ENCODE data around the gene BTBD17. TPM values are rescaled to one million over a fixed set of nuclear protein-coding genes. Genes with fewer than 3 reads are reported as not detected.

Gene BTBD17
- total RNA-seq, 1 experiment from 2014 or later: 0.10 TPM

DNA sequence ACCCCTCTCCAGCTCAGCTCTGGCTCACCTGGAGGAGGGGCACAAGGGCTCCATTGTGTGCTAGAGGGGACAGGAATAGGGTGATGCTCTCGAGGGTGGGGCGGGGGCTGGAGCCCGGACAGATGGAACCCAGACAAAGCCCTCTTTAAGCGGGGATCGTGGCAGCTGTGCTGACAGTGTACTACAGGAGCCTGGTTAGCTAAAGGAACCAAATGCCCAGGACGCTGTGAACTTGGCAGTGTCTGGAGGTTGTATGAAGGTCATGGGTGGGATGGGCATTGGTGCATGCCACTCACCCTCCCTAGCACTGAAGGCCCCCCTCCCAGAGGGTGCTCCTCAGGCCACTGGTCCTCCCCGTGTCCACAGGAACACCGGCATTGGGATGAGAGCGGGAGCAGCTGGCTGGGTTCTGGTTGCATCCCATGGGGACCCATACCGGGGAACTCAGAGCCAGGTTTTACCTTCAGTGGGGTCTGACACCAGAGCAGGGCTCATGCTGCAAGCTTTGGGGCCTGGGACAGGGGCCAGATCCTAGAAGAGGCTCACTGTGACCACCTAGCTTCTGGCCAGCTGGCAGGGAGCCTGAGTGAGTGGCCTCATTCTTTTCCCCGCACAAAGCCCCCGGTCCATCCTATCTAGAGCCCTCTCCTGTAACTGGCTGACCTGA lies 23.7 kb downstream of the BTBD17 start:
- DNase-seq (ENCODE audit: low spot score): no peak

DNA sequence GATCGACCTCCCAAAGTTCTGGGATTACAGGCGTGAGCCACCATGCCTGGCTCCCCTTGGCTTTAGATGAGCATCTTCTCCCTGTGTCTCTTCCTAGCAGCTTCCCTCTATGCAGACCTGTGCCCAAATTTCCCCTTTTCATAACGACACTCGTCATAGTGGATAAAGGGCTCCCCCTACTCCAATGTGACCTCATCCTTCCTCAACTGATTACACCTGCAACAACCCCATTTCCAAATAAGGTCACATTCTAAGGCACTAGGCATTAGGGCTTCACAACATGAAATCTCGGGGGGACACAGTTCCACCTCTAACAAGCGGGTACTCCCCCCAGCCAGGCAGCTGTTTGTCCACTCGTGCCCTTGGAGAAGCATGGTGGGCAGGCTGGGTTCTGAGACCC lies 25.4 kb downstream of the BTBD17 start:
- DNase-seq (ENCODE audit: low spot score): no peak

DNA sequence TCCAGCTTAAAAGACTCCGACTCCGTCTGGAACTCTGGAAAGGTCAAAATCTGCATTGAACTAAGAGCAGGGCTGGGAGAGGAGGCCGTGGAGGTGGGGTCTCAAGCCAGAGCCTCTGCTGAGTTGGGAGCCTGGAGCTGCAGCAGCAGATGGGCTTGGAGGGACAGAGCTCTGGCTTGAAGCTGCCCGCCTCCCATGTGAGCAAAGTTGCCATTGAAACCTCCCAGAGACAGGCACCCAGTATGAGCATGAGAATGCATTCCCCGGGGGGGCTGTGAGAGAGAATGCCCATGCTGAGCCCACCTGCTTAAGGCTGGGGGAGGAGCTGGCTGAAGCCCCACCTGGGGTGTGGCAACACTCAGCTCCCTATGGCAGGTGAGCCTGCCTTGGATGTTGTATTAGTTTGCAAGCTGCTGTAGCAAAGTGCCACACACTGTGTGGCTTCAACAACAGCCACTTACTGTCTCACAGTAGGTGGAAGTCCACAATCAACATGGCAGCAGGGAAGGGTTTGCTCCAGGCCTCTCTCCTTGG lies 26.1 kb downstream of the BTBD17 start:
- DNase-seq (ENCODE audit: low spot score): no peak

DNA sequence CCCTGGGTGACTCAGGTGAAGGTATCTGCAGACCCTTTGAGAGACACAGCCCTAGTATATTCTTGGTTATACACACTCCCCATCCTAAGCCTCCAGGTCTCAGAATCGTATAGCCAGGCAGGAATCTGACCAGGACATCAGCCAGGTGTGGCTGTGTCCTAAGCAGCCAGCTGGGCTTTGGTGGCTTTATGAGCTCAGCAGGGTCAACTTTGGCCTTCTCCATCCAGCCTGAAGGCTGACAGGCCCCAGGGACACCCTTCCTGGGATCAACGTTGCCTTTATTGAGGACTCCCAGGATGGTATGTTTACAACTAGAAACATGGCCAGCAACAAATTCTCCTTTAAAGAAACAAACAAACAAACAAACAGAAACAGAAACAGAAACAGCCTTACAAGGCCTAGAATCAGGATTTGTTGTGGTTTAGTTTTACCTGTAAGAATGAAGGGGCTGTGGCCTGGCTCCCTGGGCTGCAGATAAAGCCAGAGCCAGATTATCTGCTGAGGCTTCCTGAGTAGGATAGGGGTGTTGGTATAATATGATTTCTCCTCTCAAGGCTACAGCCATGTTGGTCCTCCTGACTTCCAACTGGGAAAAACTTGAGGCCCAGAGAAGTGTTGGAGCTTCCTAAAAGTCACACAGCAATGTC lies 27.2 kb downstream of the BTBD17 start:
- no peak for DNase-seq (ENCODE audit: low spot score)

DNA sequence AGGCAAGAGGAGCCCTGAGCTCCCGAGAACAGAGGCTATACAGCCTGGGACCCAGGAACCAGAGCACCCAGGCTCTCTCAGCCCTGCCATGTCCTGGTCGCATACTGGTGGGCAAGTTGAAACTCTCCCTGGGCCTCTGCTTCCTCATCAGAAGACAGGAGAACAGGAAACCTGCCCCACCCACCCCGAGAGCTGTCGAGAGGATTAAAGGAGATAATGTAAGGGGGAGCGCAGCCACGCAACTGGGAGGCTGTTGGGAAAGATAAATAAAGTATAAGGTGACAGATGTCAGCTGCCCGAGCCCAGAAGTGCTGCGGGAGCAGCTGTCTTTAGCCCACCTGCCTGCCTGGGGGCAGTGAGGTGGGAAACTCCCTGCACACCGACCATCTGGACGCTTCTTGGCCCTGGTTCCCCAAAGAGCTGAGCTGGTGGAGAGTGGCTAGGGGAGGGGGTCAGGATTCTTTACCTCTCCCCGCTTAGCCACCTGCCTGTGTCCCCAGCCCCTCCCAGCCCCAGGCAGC lies 28.8 kb downstream of the BTBD17 start:
- DNase-seq (ENCODE audit: low spot score): no peak

DNA sequence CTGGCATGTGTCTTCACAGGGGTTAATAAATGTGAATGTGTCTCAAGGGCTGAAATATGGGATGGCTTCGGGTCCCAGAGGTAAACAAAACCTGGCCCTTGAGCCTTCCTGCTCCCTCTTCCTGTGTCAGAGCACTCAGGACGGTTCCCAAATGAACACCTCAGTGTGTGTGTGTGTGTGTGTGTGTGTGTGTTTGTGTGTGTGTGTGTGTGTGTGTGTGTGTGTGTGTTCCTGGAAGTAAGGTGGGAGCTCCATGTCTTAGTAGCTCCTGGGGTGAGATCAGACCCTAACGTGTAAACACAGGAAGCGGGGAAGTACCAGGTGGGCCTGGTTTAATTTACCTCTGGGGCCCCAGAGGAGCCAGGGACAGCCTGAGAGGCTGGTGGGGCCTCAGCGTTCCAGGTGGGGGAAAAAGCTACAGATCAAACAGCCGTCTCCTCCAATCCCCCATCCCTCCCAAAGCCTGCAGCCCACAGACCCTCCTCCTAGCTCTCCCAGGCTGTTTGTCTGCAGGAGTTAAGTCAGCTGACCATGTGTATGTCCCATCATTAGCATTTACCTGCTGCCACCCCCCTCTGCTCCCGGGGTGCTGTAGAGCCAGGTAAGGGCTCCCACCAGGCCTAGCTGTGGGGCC lies 29.5 kb downstream of the BTBD17 start:
- no peak for DNase-seq (ENCODE audit: low spot score)

DNA sequence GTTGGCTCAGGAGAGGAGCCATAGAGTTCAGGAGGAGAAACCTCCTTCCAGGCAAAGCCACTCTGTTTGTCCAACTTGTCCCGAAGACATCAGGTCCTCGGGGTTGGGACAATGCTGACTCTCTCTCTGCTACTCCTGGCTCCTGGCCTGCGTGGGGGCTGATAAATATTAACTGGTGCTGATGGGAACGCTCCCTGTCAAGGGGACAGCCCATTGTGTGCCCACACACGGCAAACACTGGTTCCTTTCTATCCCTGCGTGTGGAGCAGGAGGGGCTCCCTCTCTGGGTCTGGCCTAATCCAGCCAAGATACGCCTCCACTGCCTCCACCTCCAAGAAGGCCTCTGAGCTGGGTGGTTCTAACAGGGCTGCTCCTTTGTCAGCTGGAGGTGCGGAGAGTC lies 31.2 kb downstream of the BTBD17 start:
- DNase-seq (ENCODE audit: low spot score): no peak

DNA sequence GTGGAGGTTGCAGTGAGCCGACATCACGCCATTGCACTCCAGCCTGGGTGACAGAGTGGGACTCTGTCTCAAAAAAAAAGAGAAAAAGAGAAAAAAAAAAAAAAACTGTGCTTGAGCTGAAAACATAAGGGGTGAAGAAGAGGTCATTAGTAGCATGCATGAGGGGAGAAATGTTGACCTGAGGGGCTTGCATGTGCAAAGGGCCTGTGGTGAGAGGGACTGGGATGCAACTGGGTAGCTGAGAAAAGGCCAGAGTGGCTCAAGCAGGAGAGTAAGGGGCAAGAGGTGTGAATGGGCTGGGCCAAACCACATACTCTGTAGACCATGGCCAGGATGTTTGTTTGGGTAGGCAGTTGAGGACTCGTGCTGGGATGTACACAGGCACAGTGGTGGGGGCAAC lies 32.3 kb downstream of the BTBD17 start:
- no peak for DNase-seq (ENCODE audit: low spot score)

DNA sequence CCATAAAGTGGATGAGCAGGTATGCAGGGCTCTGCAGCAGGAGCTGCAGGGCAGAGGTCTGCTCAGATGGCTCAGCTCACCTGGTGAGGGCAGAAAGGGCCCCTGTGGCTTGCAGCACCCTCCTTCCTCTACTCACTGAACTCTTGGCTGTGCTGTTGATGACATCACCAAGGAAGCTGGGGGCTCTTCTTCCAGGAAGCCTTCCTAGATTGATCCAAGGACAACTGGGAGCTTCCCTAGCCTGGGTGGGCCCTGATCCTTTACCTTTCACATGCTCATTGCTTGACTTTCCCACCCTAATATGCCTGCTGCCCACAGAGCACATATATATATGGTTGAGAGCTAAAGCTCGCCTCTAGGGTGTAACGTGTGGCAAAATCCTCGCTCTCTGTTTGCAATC lies 33.2 kb downstream of the BTBD17 start:
- DNase-seq (ENCODE audit: low spot score): no peak

DNA sequence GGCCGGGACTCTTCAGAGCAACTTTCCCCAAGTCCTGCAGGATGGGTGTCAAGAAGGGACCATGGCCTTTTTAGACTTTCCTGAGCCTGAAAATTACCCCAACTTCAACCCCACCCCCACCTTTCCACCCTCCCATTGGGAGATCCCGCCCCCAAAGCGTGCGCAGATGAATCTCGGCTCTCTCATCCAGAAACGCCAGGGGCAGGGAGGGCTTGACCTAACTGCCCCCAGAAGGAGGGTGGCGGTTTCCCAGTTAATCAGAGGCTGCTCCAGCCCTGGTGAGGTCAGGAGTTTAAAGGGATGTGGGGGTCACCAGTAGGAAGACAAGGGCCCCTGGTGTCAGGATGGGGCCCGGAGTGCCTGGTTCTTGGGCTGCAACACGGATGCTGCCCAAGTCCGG lies 35.2 kb downstream of the BTBD17 start:
- DNase-seq (ENCODE audit: low spot score): no peak

DNA sequence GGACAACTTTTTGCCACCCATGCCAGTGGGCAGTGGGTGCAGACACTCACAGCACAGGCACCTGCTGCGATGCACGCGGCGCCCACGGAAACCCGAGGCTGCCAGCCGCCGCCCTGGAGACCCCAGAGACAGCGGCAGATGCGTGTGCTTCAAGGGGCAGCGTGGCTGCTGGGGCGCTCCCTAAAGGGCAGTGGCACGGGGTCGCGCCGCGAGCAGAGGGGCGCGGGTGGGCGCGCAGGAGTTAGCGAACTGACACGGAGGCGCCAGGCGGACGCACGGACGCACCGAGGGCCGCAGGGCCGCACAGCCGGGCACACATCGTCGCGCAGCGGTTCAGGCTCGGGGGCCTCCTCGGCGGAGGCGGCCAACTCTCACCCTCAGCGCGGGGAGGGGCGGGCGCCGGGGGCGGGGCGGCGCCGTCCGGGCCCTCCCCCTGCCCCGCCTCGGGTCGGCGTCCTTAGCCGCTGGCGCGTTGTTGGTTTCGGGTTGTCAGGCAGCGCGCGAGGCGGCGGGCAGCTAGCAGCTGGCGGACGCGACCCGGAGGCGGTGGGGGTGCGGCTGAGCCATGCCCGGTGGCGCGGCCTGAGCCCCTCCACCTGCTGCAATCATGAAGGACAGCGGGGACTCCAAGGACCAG lies 35.8 kb downstream of the BTBD17 start, which contains the start of gene KIF19:
Gene KIF19 (plus strand): TSS at position 484 of the 637 bp plus-strand sequence. CDS start 124 bp downstream, at position 608.
- DNase-seq (ENCODE audit: low spot score): no peak

DNA sequence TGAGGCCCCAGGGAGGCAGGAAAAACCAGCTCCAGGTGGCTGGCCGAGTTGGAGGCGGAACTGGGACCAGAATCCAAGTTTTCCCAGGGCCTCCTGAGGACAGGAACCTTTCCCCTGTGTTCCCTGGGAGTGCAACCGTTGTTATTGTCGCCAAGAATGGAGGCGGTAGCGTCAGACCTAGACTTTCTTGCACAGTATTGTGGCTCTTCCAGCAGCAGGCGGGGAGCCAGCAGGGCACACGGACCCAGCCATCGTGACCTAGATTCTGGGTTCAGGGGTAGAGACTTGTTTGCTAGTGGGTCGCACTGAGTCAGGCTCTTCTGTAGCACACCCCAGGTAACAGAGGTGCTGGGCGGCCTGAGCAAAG lies 36.3 kb downstream of the BTBD17 start:
- no peak for DNase-seq (ENCODE audit: low spot score)

DNA sequence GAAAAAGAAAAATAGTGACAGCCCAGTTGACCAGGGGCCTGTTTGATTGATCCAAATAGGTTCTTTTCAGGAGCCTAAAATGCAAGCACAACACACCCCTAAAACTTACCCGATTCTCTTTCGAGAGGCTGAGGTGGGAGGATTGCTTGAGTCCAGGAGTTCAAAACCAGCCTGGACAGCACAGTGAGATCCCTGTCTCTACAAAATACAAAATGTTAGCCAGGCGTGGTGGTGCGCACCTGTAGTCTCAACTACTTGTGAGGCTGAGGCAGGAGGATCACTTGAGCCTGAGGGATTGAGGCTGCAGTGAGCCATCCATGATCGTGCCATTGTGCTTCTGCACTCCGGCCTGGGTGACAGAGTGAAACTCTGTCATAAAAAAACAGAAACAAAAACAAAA lies 37.1 kb downstream of the BTBD17 start:
- no peak for DNase-seq (ENCODE audit: low spot score)

DNA sequence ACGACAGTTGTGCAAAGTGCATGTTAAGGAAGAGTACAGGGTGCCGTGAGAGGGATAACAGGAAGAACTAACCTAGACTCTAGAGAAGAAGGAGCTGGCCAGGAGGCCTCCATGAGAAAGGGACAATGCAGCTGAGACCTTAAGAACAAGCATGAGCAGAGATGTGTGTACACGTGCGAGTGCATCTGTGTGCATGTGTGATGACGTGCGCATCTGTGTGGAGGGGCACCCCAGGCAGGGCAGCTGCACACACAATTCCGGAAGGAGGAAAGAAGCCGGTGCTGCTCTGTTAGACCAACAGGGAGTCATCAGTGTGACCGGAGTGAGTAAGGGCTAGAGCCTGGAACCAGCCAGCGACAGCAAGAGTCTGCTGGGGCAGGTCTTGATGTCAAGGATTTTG lies 43.3 kb downstream of the BTBD17 start:
- DNase-seq (ENCODE audit: low spot score): no peak

DNA sequence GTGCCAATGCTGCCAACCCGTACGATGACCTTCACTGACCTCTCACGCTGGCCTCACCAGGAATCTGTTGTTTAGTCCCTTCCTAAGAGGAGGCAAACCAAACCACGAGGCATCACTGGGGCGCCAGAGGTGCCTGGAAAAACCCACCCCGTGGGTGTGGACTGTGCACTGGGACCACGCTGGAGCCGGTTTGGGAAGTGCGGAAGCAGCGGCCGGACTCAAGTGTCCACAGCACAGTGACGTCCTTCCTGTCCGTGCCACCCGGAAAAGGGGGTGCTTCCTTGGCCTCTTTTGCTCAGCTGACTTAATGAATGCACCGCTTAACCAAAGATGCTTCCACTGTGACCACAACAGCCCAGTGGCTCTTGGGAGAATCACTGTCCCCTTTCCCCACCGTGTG lies 44.6 kb downstream of the BTBD17 start:
- no peak for DNase-seq (ENCODE audit: low spot score)

DNA sequence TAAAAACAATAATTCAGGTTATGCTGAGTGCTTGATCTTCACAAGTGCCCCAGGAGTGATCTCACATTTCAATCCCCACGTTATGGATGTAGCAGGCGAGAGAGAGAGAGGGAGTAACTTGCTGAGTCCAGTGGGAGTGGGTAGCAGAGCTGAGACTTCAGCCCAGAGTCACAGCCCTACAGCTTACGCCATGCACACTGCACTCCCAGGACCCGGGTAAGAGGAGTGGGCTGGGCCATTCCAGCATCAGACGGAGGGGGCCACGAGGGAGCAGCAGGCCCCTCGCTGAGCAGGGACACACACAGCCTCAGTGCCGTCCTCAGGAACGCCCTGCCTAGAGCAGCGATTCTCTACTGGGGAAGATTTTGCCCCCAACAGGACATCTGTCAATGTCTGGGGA lies 45.4 kb downstream of the BTBD17 start:
- no peak for DNase-seq (ENCODE audit: low spot score)

DNA sequence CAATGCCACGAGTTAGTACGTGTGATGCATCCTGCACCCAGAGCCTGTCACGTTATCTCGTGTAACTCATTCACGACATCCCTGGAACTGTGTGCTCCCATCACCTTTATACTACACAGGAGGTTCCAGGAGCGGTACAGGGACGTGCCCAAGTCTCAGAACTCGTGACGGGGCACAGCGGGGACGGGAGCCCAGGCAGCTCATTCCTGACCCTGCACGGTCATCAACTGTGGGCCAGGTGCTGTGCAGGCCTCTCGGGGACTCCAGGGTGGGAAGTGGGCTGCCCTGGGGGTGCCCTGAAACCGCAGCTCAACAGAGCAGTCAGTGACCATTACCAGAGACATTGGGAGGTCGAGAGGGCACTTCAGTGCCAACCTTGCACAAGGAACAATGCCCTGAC lies 46.8 kb downstream of the BTBD17 start:
- no peak for DNase-seq (ENCODE audit: low spot score)

DNA sequence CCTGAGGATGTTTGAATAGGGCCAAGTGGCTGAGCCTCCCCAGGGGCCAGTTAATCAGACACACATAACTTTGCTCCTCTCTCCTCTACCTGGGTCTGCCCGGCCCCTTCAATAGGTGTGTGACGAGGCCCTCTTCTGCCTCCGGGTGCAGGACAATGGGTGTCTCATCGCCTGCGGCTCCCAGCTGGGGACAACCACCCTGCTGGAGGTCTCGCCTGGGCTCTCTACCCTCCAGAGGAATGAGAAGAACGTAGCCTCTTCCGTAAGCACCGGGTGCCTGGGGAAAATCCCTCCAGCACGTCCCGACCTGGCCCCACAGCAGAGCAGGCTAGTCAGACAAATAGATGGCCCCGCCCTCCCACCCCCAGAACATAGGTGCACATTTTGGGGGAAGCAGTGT lies 51.8 kb downstream of the BTBD17 start:
- no peak for DNase-seq (ENCODE audit: low spot score)

DNA sequence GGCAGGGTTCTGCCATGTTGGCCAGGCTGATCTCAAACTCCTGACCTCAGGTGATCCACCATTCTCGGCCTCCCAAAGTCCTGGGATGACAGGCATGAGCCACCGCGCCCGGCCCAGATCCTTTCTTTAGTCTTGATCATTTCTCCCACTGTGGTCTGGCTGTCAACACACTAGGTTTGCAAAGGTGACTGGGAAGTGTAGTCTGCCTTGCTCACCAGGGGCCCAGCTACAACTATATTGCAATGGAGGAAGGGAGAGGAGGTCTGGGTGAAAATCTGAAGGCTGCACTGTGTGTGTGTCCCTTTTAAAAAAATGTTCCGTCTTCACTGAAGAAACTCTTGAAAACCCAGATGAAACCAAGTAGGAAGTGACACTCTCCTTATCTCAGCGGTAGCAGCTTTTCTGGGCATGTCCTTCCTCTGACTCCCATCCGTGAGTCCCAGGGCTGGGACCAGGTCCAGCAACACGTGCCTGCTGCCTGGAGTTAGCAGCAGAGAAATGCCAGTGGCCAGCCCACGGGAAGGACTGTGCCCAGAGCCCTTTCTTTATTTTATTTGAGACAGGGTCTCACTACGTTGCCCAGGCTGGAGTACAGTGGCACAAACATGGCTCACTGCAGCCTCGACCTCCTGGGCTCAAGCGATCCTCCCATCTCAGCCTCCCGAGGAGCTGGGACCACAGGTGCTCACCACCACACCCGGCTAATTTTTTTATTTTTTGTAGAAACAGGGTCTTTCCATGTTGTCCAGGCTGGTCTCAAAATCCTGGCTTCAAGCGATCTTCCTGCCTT lies 53.5 kb downstream of the BTBD17 start:
- DNase-seq (ENCODE audit: low spot score): no peak
